SK-N-SH (cell line): ENCODE results near the gene GRK3. TPM values are rescaled to one million over a fixed set of nuclear protein-coding genes. Genes with fewer than 3 reads are reported as not detected.
A peak's percentile ranks its signal among the peaks of the same experiment; 100 is the strongest.

ENCODE experiments used
- CTCF ChIA-PET: fragments of 300-600, 350-600 bp; formaldehyde crosslinking; extraction: SDS; loops from one replicate; lab custom pipeline; 2021; lab: Yijun Ruan, JAX
- POLR2A ChIA-PET: fragments of 350-600 bp; sonication (Branson Sonifier 250); formaldehyde crosslinking; extraction: SDS; loops from one replicate; lab custom pipeline; 2020; ENCODE audit warnings: antibody characterized with exemption, inconsistent platforms; lab: Yijun Ruan, JAX
- DNase-seq: peaks from one replicate; pipeline ENCODE4 v3.0.0; 2012
- H2AFZ ChIP-seq: fragments of 200-600 bp; sonication (generic); 2 replicates; pipeline ENCODE4 v1.8.1; 2016; ENCODE audit warnings: antibody characterized with exemption, mild to moderate bottlenecking, low read depth
- H3F3A ChIP-seq: fragments of 200-600 bp; sonication (generic); replicated peaks from 2 replicates; pipeline ENCODE3; 2016; ENCODE audit warnings: antibody characterized with exemption, mild to moderate bottlenecking; ENCODE audit not compliant: insufficient read depth
- H3K27ac ChIP-seq, 2 experiments: fragments of 200-500 bp in 1 of 2; fragments of 200-600 bp in 1 of 2; sonication (Bioruptor generic) in 1 of 2; sonication (generic), shearing (Covaris generic) in 1 of 2; 2 replicates each; pipeline versions ENCODE4 v1.5.1 to v1.6.1; 2014 to 2016; ENCODE audit warnings: low read depth in 2 of 2, inconsistent platforms in 1 of 2, low read length in 1 of 2, mild to moderate bottlenecking in 1 of 2, mixed read lengths in 1 of 2
- H3K27me3 ChIP-seq: fragments of 200-600 bp; sonication (generic), shearing (Covaris generic); 2 replicates; pipeline ENCODE4 v1.6.1; 2016; ENCODE audit warnings: mixed run types; ENCODE audit not compliant: insufficient read depth
- H3K36me3 ChIP-seq, 2 experiments: fragments of 200-500 bp in 1 of 2; fragments of 200-600 bp in 1 of 2; sonication (Bioruptor generic) in 1 of 2; sonication (generic) in 1 of 2; replicated peaks in 1 of 2; 2 replicates each; pipeline versions ENCODE3 to v1.5.1; 2014 to 2016; ENCODE audit warnings: low read length in 1 of 2, mild to moderate bottlenecking in 1 of 2; ENCODE audit not compliant: insufficient read depth in 2 of 2, control insufficient read depth in 1 of 2
- H3K4me1 ChIP-seq, 2 experiments: fragments of 200-500 bp in 1 of 2; fragments of 200-600 bp in 1 of 2; sonication (Bioruptor generic) in 1 of 2; sonication (generic), shearing (Covaris generic) in 1 of 2; 2 replicates each; pipeline versions ENCODE4 v1.5.1 to v1.6.1; 2014 to 2016; ENCODE audit warnings: low read depth in 1 of 2, low read length in 1 of 2, mixed run types in 1 of 2; ENCODE audit not compliant: insufficient read depth in 2 of 2, control insufficient read depth in 1 of 2
- H3K4me2 ChIP-seq: fragments of 200-600 bp; sonication (generic), shearing (Covaris generic); 2 replicates; pipeline ENCODE4 v1.6.1; 2017; ENCODE audit warnings: mixed run types
- H3K4me3 ChIP-seq, 2 experiments: fragments of 200-500 bp in 1 of 2; fragments of 200-600 bp in 1 of 2; sonication (Bioruptor generic) in 1 of 2; sonication (generic), shearing (Covaris generic) in 1 of 2; 2 replicates each; pipeline versions ENCODE4 v1.5.1 to v1.8.1; 2014 to 2016; ENCODE audit warnings: low read depth in 2 of 2, inconsistent platforms in 1 of 2, low read length in 1 of 2, mild to moderate bottlenecking in 1 of 2, mixed read lengths in 1 of 2, moderate library complexity in 1 of 2
- H3K79me2 ChIP-seq: fragments of 200-600 bp; sonication (generic); 2 replicates; pipeline ENCODE4 v1.8.1; 2017; ENCODE audit warnings: mild to moderate bottlenecking; ENCODE audit not compliant: insufficient read depth
- H3K9ac ChIP-seq: fragments of 200-600 bp; sonication (generic); 2 replicates; pipeline ENCODE4 v1.6.1; 2017; ENCODE audit warnings: mixed run types
- H3K9me2 ChIP-seq: fragments of 200-600 bp; sonication (generic); 2 replicates; pipeline ENCODE4 v1.6.1; 2017; ENCODE audit warnings: mixed run types
- H3K9me3 ChIP-seq: fragments of 200-600 bp; sonication (generic); 2 replicates; pipeline ENCODE4 v1.6.1; 2017; ENCODE audit warnings: mixed run types, mild to moderate bottlenecking, moderate library complexity
- H4K20me1 ChIP-seq: fragments of 200-600 bp; sonication (generic); 2 replicates; pipeline ENCODE4 v1.6.1; 2017; ENCODE audit warnings: mild to moderate bottlenecking, mixed run types; ENCODE audit not compliant: insufficient read depth
- ELF1 ChIP-seq: IDR thresholded peaks from 2 replicates; pipeline ENCODE4 v1.4.0; 2012
- EZH2phosphoT487 ChIP-seq: fragments of 200-600 bp; sonication (generic); IDR thresholded peaks from 2 replicates; pipeline ENCODE4 v1.6.1; 2017; ENCODE audit warnings: low read depth, mixed run types, mild to moderate bottlenecking, antibody characterized with exemption, moderate library complexity, borderline replicate concordance
- FOXM1 ChIP-seq: IDR thresholded peaks from 2 replicates; pipeline ENCODE4 v1.4.0; 2012; ENCODE audit warnings: low read depth, mild to moderate bottlenecking
- GABPA ChIP-seq: IDR thresholded peaks from 2 replicates; pipeline ENCODE4 v1.4.0; 2012; ENCODE audit warnings: low read depth, mild to moderate bottlenecking
- GATA2 ChIP-seq: sonication (generic); formaldehyde crosslinking; IDR thresholded peaks from 2 replicates; pipeline ENCODE4 v1.5.0; 2020; ENCODE audit warnings: mild to moderate bottlenecking, missing genetic modification reagents
- MEF2A ChIP-seq: IDR thresholded peaks from 2 replicates; pipeline ENCODE4 v1.4.0; 2012; ENCODE audit warnings: low read depth, borderline replicate concordance
- NRF1 ChIP-seq: IDR thresholded peaks from 2 replicates; pipeline ENCODE4 v1.6.1; 2012; ENCODE audit warnings: low read depth, mild to moderate bottlenecking, low read length
- RAD21 ChIP-seq: IDR thresholded peaks from 2 replicates; pipeline ENCODE4 v1.6.1; 2012; ENCODE audit warnings: mild to moderate bottlenecking, low read length
- RFX5 ChIP-seq: IDR thresholded peaks from 2 replicates; pipeline ENCODE4 v1.6.1; 2012; ENCODE audit warnings: mild to moderate bottlenecking, improper control_type of control experiment, low read length
- SIN3A ChIP-seq: IDR thresholded peaks from 2 replicates; pipeline ENCODE4 v1.6.1; 2012; ENCODE audit warnings: low read depth, mild to moderate bottlenecking, low read length, moderate library complexity, borderline replicate concordance
- SMC3 ChIP-seq: IDR thresholded peaks from 2 replicates; pipeline ENCODE4 v1.6.1; 2012; ENCODE audit warnings: low read depth, low read length, improper control_type of control experiment
- WGBS: methylation state at CpG from one replicate; pipeline ENCODE4 v1.1.6; 2017; ENCODE audit warnings: low lambda C conversion rate; 5-methylcytosine and 5-hydroxymethylcytosine counted together
- polyA plus RNA-seq, 3 experiments: library from polyadenylated mRNA; depleted of rRNA; stranded (reverse); fragments of >200 nt; gene quantifications; 2 replicates each; pipeline ENCODE4 v1.2.3, GENCODE V29; 2012
- TF ChIP-seq, protein P1 (sequence below): IDR thresholded peaks from 2 replicates; pipeline ENCODE4 v1.4.0; 2012; ENCODE audit warnings: low read depth

Gene GRK3
- polyA plus RNA-seq, 1 of the 3 experiments (the other 2 are of a cell fraction), result 1.3 TPM

DNA sequence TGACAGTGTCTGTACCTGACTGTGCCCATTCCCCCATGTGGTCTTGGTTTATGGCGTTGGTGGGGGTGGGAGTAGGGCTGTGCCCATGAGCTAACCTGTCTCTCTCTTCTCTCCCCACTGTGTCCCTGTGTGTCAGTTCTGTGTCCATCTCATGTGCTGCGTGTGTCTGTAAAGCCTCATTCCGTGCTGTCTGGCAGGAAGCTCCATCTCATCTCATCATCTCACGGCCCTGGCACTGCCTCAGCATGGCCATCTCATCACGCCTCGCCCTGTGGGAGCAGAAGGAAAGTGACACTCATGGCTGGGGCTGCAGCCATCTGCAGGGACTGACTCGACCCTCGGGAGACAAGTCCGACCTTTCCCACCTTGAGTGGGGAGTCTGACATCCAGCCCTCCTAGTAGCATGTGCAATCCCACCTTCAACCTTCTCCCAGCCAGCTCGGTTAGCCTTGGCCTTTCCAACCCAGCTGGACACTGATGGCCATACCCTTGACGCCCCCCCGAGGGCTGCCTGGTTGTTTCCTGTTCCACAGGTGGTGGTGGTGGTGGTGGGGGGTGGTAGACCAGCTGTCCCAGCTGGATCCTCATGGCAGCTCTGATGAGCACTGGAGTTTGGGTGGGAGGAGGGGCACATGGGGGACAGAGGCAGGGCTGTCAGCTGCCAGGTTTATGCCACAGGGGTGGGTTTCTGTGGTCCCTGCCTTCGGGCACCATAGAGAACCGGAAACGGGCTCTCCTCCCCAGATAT lies 196.5 kb downstream of the GRK3 start:
- Histone ChIP-seq H3F3A (no peaks in the 10 kb centered on the region), H3K27ac (peak overlapping the region; percentile 67 to 80; a peak in 3 of 4 replicates), H3K9ac (no peak overlapping the region), H3K9me3 (no peaks in the 10 kb centered on the region), H3K4me1 (peaks cover 0 to 17% of the 10 kb centered on the region in 2 experiments; a peak in 2 of 4 replicates), H3K79me2 (no peaks in the 10 kb centered on the region), H2AFZ (no peak overlapping the region), H3K4me3 (no peak overlapping the region), H3K9me2 (no peaks in the 10 kb centered on the region), H3K36me3 (no peaks in the 10 kb centered on the region), H3K4me2 (no peak overlapping the region), H4K20me1 (no peaks in the 10 kb centered on the region), H3K27me3 (no peaks in the 10 kb centered on the region)
- WGBS, result 64% methylated on average over 13 of the region's 15 CpGs
- POLR2A ChIA-PET, result no interaction called here
- peak; percentile 61 for DNase-seq
- TF ChIP-seq EZH2phosphoT487 (no peak), NRF1 (no peak), GATA2 (CRISPR knock-in tag) (peak; percentile 62)
- CTCF ChIA-PET, result interaction anchor here (0.6 to 6.6 kb wide), 11 partner anchors 10 to 525 kb away, joined by 3 to 65 read pairs (median 4); no protein-coding TSS in a partner anchor

DNA sequence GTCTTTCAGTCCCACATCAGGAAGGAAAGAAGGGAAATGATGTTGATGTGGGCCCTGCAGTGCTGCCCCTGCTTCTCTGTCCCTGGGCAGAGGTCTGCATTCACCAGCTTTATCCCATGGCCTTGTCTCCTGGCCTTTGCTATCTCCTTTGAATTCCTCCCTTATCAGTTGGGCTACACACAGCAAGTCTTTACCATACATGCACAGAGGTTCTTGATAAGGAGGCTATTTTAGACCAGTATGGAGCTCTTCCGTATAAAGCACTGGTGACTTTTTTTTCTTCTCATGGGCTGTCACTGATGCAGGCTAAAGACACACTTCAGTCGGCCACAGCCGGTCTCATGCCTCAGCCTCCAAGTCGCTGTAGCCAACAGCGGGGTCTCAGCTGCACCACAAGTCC lies 197.7 kb downstream of the GRK3 start:
- TF ChIP-seq RFX5 (no peak), ELF1 (no peak), NRF1 (no peak), SMC3 (no peak), SIN3A (no peak), RAD21 (no peak), MEF2A (no peak), GABPA (no peak), FOXM1 (no peak)
- TF ChIP-seq, protein P1, sequence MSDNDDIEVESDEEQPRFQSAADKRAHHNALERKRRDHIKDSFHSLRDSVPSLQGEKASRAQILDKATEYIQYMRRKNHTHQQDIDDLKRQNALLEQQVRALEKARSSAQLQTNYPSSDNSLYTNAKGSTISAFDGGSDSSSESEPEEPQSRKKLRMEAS, result no peak
- Histone ChIP-seq H3K79me2 (no peaks in the 10 kb centered on the region), H3K9me3 (no peaks in the 10 kb centered on the region), H3K4me1 (peaks cover 0 to 17% of the 10 kb centered on the region in 2 experiments; a peak in 2 of 4 replicates), H3K9ac (no peak overlapping the region), H3K4me3 (no peak overlapping the region), H4K20me1 (no peaks in the 10 kb centered on the region), H2AFZ (no peak overlapping the region), H3K36me3 (no peaks in the 10 kb centered on the region), H3K27ac (no peak overlapping the region), H3K9me2 (no peaks in the 10 kb centered on the region), H3K4me2 (no peak overlapping the region), H3F3A (no peaks in the 10 kb centered on the region), H3K27me3 (no peaks in the 10 kb centered on the region)
- no peak for DNase-seq
- ChIA-PET POLR2A (interaction anchor here (0.6 kb wide), 1 partner anchor 603 kb away, joined by 3 read pairs; no protein-coding TSS in a partner anchor), CTCF (interaction anchor here (1.2 to 6.6 kb wide), 2 partner anchors 10 to 12 kb away, joined by 3 to 65 read pairs; no protein-coding TSS in a partner anchor)
- 98% methylated on average over 5 of the region's 5 CpGs for WGBS
